Measurements from ENCODE around the gene PIKFYVE.
"Not testable (repeated sequence)": the region's sequence is repeated elsewhere in the genome, so short reads cannot be mapped to it uniquely, and the experiment has no call there.

PIKFYVE gene

DNA sequence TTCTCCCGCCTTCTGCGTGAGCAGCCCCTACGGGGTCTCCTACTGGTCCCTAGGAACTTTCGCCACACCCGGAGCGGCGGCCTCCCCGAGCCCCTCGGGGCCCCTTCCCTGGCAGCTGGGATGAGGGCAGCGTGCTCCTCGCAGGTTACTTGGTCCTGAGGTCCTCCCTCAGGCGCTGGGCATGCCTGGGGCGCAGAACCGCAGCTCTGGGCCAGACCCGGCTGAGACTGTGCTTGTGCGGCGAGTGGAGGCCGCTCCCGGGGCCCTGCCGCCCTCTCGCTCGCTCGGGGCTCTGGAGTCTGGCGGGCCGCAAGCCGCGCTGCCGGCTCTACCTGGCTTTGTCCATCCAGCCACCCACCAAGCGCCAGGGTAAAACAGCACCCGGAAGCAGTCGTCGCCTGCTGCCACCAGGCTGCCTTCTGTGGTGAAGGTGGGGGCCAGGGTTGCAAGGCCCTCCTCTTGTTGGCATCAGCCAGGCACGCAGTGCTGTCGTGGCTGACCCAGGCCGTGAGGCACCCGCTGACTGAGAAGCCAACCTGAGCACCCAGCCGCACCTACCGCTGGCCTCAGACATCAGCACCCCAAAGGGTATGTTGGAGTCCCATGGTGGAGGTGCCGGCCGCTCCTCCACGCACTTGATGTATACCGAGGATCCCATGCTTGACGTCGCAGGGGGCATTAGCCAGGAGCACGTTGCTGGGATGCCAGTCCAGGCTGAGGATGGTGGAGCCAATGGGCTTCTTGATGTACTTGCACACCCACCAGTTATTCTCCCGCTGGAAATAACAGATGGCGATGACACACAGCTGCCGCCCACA lies 94.4 kb downstream of the PIKFYVE start:
- no peak for DNase-seq (ENCODE audit: low read depth)

DNA sequence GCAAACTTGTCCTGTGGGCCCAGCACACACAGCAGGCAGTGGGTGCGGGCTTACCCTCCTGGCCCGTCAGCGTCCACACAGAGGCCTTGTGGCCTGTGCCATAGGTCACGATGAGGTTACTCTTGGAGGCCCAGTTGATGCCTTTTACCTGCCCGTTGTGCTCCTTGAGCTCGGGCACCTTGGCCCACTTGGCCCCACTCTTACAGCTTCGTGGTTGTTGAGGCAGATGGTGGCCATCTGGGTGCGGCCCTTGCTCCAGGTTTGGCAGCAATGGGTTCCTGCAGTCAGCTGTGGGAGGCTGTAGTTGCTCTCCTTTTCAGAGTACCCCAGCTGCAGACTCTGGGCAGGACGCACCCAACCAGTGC lies 95.0 kb downstream of the PIKFYVE start:
- no peak for DNase-seq (ENCODE audit: low read depth)

DNA sequence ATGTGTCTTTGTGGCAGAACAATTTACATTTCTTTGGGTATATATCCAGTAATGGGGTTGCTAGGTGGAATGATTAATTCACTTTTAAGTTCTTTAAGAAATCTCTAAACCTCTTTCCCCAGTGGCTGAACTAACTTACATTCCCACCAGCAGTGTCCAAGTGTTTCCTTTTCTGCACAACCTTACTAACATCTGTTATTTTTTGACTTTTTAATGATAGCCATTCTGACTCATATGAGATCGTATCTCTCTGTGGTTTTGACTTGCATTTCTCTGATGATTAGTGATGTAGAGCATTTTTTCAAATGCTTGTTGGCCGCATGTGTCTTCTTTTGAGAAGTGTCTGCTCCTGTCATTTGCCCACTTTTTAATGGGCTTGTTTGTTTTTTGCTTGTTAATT lies 97.4 kb downstream of the PIKFYVE start:
- DNase-seq (ENCODE audit: low read depth) = no peak

DNA sequence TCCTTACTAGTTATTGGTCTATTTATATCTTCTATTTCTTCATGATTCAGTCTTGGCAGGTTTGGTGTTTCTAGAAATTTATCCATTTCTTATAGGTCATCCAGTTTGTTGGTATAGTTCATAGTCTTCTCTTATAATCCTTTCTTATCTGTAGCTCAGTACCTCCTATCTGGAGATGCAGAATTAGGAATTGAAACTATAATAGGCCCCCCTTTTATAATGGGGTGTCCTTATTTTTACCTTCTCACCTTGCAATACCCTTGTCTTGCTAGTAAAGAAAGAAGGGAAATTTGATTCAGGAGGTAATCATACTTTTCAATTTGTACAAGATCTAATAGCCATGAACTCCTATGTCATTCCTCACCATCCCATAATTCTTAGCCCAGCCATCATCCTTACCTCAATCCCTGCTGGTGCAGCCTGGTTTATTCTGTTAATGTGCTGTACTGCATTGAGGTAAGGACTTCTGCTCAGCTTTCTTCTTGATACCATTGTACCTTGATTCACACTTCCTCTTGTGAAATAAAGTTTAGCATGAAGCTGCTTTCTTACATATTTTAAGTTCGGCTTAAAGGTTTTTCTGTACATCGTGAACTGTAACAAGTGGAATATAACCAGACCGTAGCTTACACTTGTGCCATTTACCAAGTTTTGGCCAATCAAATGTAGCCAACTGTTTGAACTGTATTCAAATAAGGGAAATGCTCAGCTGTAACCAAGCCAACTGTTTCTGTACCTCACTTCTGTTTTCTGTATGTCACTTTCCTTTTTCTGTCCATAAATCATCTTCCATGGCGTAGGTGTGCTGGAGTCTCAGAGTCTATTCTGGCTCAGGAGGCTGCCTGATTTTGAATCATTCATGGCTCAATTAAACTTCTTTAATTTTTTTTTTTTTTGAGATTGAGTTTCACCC lies 100.4 kb downstream of the PIKFYVE start:
- no peak for DNase-seq (ENCODE audit: low read depth)

DNA sequence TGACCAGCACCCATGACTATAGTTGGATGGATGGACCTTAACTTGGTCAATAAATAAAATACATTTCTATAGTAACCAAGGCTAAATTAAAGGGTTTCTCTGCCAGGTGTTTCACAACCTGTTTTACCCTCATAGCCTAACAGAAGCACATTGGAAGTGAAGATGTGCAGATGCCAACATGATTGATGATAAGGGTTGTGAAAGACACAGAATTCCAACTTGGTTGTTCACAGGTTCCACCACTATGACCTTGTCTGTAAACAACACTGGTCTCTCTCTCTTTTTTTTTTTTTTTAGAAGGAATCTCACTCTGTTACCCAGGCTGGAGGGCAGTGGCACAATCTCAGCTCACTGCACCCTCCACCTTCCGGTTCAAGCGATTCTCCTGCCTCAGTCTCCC lies 103.0 kb downstream of the PIKFYVE start:
- no peak for DNase-seq (ENCODE audit: low read depth)

DNA sequence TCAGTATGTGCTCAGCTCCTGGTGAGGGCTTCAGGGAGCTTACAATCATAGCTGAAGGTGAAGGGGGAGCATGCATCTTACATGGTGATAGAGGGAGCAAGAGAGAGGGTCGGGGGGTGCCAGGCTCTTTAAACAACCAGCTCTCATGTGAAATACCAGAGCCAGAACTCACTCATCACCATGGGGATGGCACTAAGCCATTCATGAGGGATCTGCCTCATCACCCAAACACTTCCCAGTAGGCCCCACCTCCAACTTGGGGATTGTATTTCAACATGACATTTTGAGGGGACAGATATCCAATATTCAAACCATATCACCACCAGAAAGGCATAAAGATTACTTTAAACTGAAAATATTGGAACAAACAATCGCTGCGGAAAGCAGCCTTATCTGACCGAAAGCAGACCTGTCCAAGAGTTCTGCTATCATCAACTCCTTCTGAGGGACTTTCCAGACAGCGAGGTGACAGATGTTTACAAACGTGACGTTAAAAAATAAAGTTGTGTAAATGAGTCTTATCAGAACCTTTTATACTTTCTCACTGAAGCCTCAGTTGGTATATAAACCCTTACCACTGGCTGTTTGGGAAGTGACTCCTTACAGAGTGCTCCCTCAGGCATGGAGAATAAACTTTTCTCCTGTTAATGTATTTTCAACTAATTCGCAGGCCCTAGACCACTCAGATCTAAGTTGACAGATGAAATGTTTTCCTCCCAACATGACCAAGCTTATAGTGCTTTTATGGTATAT lies 105.0 kb downstream of the PIKFYVE start:
- DNase-seq (ENCODE audit: low read depth) = no peak

DNA sequence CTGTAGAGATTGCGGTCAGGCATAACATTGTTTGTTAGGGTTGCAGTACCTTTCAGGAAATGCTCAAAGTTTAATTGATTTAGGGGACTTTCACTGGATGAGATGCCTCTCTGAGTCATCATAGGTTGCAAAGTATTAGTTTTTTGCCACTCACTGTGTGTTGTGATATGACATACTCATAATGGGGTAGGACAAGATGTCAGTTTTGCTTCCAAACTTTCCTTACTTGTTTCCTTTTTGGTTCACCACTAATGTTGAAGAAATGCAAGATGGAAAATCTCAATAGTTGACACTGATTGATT lies 105.5 kb downstream of the PIKFYVE start:
- no peak for DNase-seq (ENCODE audit: low read depth)

DNA sequence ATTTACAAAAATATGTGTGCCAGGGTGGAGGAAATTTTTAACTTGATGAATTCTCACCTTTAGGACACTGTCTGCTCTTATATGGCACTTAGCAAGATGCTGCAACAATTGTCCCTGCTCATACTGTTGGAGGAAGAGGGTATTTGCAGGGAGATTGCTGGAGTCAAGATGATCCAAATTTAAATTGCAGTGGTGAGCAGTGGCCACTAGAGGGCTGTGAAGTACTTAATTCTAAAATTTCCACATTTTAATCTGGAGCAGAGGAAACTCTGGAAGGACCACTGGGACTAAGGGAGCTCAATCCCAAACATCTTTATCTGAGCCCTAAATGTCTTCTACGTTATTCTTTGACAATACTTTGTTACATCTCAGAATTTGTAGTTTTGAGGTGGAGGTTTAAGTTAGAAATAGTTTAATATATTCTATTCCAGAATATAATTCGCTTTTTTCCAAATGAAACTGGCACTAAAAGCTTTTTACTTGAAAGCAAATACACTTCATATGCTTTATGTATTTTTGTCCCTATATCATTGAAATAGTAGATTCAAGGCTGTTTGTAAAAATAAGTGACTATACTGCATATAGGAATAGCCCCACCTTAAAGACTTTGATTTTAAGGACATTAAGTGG lies 107.5 kb downstream of the PIKFYVE start:
- DNase-seq (ENCODE audit: low read depth) = no peak

DNA sequence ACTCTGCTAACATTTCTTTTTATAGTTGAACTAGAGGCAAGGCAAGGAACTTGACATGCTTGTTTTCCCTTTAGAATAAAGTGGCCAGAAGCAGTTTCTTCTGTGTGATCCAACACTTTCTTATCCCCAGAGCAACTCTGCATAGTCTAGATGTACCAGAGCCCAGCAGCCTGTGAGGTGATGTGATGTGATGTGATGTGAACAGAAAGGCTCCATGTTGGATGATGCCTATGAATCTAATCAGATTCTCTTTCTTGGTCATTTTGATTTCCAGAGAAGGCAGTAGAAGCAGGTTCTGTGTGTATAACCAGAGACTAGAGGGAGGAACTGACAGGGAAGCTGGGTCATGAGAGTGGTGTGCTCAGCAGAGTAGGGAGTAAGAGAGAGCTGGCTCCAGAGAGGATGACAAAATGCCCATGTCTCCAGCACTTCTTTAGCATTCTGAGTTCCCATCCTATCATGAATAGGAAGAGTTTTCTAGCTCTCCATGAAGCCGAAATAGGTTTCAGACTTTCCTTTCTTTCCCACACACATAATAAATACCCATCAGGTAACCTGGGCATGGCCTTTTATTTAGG lies 109.5 kb downstream of the PIKFYVE start:
- DNase-seq (ENCODE audit: low read depth) = no peak

DNA sequence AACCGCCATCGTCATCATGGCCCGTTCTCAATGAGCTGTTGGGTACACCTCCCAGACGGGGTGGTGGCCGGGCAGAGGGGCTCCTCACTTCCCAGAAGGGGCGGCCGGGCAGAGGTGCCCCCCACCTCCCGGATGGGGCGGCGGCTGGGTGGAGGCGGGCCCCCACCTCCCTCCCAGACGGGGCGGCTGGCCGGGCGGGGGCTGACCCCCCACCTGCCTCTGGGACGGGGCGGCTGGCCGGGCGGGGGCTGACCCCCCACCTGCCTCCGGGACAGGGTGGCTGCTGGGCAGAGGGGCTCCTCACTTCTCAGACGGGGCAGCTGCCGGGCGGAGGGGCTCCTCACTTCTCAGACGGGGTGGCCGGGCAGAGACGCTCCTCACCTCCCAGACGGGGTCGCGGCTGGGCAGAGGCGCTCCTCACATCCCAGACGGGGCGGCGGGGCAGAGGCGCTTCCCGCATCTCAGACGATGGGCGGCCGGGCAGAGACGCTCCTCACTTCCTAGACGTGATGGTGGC lies 111.3 kb downstream of the PIKFYVE start:
- not testable (repeated sequence) for DNase-seq (ENCODE audit: low read depth)

DNA sequence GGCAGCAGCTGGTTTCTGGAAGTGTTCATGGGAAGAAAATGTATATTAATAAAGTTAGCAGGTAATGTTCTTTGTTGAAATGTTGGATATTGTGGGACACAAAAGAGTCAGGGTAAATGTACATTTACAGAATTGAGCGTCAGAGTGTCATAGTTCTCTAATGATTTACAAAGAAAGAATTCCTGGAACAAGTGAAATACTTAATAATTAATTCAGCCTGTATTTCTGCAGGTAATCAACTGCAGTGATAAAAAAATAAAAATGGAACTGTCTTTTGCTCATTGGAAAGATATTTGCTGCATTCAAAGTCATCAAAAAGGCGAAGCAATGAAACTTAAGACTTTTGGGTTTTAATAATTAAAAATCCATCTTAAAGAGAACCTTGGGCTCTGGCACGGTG lies 113.1 kb downstream of the PIKFYVE start:
- DNase-seq (ENCODE audit: low read depth) = no peak

DNA sequence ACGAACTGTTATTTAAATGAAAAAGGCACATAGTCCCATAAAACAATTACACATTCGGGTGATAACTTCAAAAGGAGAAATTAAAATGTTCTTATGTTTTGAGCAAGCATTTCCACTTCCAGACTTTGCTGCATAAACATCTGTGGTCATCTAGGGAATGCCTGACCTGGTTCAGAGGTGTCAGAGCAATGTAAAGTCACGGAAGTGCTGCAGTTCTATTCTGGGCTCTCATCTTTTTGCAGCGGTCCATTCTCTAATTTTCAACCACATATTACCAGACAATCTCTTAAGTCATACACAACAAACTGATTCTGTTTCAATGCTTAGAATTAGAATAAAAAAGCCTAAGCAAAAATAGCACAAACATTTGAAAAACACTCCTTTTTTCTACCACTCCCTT lies 118.6 kb downstream of the PIKFYVE start:
- DNase-seq (ENCODE audit: low read depth) = no peak

DNA sequence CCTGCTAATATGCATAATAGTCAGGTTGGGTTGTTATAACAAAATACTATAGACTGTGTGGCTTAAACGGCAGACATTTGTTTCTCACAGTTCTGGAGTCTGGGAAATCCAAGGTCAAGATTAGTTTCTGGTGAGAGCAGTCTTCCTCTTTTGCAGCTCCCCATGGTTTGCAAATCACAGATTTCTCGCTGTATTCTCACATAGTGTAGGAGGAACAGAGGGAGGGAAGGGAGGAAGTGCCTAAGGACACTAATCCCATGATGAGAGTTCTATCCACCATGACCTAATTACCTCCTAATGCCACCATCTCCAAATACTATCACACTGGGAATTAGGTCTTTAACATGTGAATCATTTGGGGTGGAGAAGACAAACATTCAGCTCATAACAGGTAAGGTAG lies 120.5 kb downstream of the PIKFYVE start:
- DNase-seq (ENCODE audit: low read depth) = no peak

DNA sequence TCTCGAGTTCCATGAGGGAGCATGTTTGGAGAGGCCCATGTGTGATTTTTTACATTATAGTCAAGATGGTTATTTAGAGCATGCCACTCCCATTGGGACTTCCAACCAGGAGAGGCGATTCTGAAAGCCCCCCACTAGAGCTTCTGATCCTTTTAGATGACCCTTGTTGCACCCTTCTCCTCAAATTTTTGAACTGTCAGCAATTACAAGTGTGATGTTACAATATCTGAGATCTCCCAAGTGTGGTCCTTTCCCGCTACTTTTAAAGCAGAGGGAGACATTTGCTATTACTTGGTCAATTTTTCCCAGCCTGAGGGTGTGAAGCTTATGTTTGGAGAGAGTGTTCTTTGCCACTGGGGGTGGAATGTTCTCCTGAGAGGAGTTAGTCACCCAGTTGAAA lies 123.9 kb downstream of the PIKFYVE start:
- no peak for DNase-seq (ENCODE audit: low read depth)

DNA sequence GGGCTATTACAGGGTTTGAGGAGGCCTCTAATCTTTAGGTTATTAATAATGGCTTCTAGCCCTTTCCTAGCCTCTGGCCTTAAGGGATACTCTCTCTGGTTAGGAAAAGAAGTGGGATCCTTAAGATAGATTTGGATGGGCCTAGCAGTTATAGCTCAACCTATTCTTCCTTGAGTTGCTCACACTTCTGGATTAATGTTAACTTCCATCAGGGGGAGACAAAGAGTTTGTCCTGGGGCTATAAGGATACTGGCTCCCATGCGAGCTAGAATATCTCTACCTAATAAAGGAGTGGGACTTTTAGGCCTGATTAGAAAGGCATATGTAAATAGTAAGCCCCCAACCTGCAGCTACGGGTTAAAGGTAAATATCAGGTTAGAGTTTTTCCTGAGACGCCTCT lies 126.2 kb downstream of the PIKFYVE start:
- DNase-seq (ENCODE audit: low read depth) = no peak

DNA sequence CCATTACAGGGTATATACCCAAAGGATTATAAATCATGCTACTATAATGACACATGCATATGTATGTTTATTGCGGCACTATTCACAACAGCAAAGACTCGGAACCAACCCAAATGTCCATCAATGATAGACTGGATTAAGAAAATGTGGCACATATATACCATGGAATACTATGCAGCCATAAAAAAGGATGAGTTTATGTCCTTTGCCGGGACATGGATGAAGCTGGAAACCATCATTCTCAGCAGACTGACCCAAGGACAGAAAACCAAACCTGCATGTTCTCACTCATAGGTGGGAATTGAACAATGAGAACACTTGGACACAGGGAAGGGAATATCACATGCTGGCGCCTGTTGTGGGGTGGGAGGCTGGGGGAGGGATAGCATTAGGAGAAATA lies 130.7 kb downstream of the PIKFYVE start:
- not testable (repeated sequence) for DNase-seq (ENCODE audit: low read depth)

DNA sequence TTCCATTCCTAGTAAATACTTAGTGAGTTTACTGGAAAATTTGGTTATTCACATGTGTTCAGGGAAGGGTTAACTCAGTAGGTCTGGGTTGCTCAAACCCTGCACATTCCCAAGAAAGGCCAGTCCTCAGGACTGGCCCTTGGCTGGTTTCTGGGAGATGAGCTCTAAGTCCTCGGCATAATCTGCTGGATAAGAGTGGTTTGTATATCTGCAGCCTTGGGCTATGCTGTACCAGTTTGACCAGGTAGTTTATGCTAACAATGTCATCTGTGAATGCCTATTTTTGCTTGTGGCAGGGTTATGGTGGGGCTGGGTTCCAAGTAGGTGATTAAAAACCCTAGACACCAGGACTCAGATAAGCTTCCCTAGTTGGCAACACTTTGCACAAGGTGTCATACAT lies 133.1 kb downstream of the PIKFYVE start:
- DNase-seq (ENCODE audit: low read depth) = no peak

DNA sequence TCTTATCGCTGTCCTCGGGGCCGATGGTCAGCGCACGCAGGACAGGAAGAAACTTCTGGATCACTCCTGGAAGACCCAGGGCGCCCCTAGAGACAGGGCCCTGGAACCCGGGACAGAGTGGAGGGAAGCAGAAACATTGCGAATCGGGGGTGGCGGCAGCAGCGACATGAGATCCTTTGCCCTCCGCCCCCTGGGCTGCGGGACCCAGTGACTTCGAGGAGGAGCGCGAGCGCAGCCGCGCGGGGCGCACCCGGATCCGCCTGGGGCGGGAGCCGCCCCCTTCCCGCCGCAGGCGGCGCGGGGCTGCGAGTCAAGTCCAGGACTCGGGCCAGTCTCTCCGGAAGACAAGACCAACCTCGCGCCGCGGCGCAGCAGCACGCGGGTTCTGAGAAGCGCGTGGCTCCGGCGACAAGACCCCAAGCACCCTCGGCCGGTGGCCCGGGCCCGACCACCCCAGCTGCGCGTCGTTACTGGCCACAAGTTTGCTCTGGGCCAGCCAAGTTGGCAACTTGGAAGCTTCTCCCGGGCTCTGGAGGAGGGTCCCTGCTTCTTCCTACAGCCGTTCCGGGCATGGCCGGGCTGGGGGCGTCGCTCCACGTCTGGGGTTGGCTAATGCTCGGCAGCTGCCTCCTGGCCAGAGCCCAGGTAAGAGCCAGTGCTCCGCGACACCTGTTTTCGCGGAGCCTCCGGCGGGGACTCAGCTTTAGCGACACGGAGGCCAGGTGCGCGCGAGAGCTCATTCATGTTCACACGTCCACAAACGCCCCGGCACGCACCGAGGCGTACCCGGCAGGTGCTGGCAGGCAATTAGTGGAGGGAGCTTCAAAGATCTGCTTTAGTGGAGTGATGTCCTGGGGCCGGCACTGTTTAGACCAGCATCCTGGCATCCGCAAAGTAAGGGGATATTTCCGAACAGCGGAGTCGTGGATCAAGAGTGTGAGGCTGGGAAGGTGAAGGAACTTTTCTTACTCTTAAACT lies 140.7 kb downstream of the PIKFYVE start, which contains the start of gene PTH2R:
PTH2R (plus strand) TSS at position 319 of the 978 bp plus-strand sequence; CDS start at position 571, 252 bp downstream.
- DNase-seq (ENCODE audit: low read depth) = no peak

DNA sequence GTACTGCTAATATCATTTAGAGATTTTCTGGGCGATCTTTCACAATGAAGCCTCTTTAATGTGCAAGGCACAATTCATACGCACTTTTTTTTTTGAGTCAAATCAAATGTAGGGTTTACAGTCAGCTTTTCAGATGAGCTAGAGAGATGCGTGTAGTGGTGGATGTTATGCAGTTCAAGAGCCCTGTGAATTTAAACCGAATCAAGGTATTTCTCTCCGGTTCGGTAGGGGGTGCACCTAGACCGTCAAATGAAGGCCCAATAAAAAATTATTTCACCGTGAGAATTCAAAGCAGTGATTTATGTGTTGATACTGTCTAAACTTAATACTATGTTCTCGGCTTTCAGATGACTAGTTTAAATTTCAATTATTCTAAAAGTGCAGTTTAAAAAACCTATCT lies 141.6 kb downstream of the PIKFYVE start:
- DNase-seq (ENCODE audit: low read depth) = no peak
